ENCODE results near the gene AOAH. TPM values are rescaled to one million over a fixed set of nuclear protein-coding genes. Genes with fewer than 3 reads are reported as not detected.

AOAH gene
- total RNA-seq, 1 donor from 2014 or later, result 0.28 TPM

DNA sequence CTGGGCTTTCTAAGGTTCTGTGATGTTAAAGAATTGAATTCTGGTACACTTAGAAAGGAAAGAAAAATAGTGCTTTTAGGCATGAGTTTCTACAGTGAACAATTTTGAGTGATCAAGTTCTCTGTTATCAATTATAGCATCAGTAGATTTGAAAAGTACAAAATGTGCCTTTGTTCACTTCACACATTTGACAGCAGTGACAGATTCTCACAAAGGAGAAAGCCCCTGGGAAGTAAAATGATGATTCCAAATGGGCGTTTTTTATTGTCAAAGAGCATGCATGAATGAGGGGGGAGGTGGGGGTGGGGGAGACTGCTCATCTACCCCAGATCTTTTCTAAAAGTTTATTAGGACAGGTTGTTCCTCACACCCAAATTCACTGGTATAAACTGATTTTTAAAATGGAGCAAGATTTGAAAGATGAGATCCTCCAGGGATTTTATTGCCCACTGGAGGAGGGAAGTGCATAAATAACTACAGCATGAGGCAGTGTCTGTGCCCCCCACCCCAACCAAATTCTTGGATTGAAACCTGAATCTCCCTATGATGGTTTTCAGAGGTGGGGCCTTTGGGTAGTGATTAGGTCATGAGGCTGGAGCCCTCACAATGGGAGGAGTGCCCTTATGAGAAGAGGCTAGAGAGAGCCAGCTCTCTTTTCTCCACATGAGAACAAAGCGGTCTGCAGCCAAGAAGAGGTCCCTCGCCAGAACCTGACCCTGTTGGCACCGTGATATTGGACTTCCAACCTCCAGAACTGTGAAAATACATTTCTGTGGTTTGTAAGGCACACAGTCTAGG, 79.5 kb downstream of the AOAH start:
- peaks cover 9% of the 10 kb centered on the region for H3K4me1 Mint-ChIP-seq (ENCODE audit: unreplicated experiment)
- peaks cover 4% of the 10 kb centered on the region for H3K27me3 Mint-ChIP-seq (ENCODE audit: unreplicated experiment)
- no peaks in the 10 kb centered on the region for H3K9me3 Mint-ChIP-seq (ENCODE audit: unreplicated experiment)
- TF ChIP-seq, protein P1, sequence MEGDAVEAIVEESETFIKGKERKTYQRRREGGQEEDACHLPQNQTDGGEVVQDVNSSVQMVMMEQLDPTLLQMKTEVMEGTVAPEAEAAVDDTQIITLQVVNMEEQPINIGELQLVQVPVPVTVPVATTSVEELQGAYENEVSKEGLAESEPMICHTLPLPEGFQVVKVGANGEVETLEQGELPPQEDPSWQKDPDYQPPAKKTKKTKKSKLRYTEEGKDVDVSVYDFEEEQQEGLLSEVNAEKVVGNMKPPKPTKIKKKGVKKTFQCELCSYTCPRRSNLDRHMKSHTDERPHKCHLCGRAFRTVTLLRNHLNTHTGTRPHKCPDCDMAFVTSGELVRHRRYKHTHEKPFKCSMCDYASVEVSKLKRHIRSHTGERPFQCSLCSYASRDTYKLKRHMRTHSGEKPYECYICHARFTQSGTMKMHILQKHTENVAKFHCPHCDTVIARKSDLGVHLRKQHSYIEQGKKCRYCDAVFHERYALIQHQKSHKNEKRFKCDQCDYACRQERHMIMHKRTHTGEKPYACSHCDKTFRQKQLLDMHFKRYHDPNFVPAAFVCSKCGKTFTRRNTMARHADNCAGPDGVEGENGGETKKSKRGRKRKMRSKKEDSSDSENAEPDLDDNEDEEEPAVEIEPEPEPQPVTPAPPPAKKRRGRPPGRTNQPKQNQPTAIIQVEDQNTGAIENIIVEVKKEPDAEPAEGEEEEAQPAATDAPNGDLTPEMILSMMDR (IDR thresholded peaks at IDR 0.05; ENCODE audit: unreplicated experiment), result no peak
- no peak for DNase-seq (ENCODE audit: low spot score)
- no peak overlapping the region for H3K27ac Mint-ChIP-seq (ENCODE audit: unreplicated experiment)
- no peak overlapping the region for H3K4me3 Mint-ChIP-seq (ENCODE audit: unreplicated experiment)
- no peaks in the 10 kb centered on the region for H3K36me3 Mint-ChIP-seq (ENCODE audit: low read depth, unreplicated experiment)

DNA sequence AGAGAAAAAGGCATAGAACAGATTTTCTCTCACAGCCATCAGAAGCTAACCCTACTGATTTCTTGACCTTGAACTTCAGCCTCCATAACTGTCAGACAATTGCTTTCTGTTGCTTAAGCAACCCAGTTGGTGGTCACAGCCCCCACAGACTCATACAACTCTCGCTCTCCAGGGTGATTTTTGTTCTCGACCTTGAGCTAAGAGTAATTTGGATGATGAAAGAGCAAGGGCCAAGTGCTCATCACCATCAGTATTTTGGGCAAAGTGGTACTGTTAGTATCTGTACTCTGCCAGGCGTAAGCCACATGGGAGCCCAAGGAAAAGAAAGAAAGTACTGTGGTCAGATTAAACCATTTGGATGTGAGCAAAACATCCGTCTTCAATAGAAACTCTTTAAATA, 81.9 kb downstream of the AOAH start:
- no peaks in the 10 kb centered on the region for H3K9me3 Mint-ChIP-seq (ENCODE audit: unreplicated experiment)
- H3K4me1 Mint-ChIP-seq (ENCODE audit: unreplicated experiment), result peaks cover 25% of the 10 kb centered on the region
- no peak overlapping the region for H3K4me3 Mint-ChIP-seq (ENCODE audit: unreplicated experiment)
- TF ChIP-seq, protein P1 (IDR thresholded peaks at IDR 0.05; ENCODE audit: unreplicated experiment), result no peak
- no peaks in the 10 kb centered on the region for H3K36me3 Mint-ChIP-seq (ENCODE audit: low read depth, unreplicated experiment)
- no peak for DNase-seq (ENCODE audit: low spot score)
- H3K27me3 Mint-ChIP-seq (ENCODE audit: unreplicated experiment), result peaks cover 4% of the 10 kb centered on the region
- H3K27ac Mint-ChIP-seq (ENCODE audit: unreplicated experiment), result no peak overlapping the region

DNA sequence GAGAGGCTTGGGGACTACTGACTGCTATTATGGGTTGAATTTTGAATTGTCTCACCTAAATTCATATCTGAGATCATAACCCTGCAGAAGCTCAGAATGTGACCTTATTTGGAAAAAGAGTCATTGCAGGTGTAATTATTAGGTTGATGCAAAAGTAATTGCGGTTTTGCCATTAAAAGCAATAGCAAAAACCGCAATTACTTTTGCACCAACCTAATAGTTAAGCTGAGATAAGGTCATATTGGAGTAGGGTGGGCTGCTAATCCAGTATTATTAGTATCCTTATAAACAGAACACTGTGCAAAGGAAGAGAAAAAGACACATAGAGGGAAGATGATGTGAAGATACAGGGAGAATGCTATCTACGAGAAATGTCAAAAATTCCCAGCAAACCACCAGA, 82.3 kb downstream of the AOAH start:
- TF ChIP-seq, protein P1 (IDR thresholded peaks at IDR 0.05; ENCODE audit: unreplicated experiment), result no peak
- peaks cover 29% of the 10 kb centered on the region for H3K4me1 Mint-ChIP-seq (ENCODE audit: unreplicated experiment)
- no peaks in the 10 kb centered on the region for H3K9me3 Mint-ChIP-seq (ENCODE audit: unreplicated experiment)
- no peak overlapping the region for H3K27ac Mint-ChIP-seq (ENCODE audit: unreplicated experiment)
- H3K36me3 Mint-ChIP-seq (ENCODE audit: low read depth, unreplicated experiment), result no peaks in the 10 kb centered on the region
- no peak overlapping the region for H3K4me3 Mint-ChIP-seq (ENCODE audit: unreplicated experiment)
- DNase-seq (ENCODE audit: low spot score), result no peak
- H3K27me3 Mint-ChIP-seq (ENCODE audit: unreplicated experiment), result peaks cover 4% of the 10 kb centered on the region

DNA sequence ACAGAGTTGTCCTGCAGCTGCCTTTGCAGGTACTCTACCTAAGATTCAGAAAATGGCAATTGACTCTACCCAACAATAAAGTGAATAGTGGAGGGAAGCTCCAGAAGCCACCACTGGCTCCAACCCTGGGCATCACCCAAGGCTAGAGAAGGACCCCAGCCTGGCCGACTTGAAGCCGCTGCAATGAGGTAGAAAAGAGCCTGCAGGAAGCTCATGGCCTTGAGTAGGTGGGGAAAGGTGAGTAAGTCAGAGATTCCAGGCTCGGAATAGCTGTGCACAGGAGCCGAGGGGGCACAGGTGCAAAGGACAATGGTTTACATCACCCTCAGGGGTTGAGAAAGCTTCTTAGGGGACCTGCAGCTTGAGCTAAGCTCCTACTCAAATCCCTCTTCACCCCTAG, 83.6 kb downstream of the AOAH start:
- Mint-ChIP-seq H3K27me3 (ENCODE audit: unreplicated experiment) (peaks cover 4% of the 10 kb centered on the region), H3K27ac (ENCODE audit: unreplicated experiment) (no peak overlapping the region), H3K36me3 (ENCODE audit: low read depth, unreplicated experiment) (no peaks in the 10 kb centered on the region), H3K4me3 (ENCODE audit: unreplicated experiment) (no peak overlapping the region), H3K4me1 (ENCODE audit: unreplicated experiment) (peaks cover 41% of the 10 kb centered on the region), H3K9me3 (ENCODE audit: unreplicated experiment) (no peaks in the 10 kb centered on the region)
- TF ChIP-seq, protein P1 (IDR thresholded peaks at IDR 0.05; ENCODE audit: unreplicated experiment), result no peak
- no peak for DNase-seq (ENCODE audit: low spot score)

DNA sequence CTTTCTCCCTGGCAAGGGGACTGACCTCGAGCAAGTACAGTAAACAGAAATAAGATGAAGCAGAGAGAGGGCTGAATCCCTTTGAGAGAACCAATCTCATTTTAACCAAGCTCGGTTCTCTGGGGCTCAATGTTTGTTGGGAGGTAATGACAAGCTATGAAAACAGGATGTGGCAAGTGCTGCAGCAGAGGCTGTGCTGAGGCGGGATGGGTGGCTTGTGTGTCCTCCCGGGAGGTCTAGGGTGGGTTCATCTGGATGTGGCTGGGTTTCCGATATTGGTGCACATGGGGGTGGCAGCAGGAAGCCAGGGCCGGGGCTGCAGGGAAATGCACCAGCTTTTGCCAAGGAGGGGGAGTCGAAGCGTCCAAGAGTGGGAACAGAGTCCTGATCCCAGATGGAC, 84.5 kb downstream of the AOAH start:
- Mint-ChIP-seq H3K27me3 (ENCODE audit: unreplicated experiment) (peaks cover 4% of the 10 kb centered on the region), H3K36me3 (ENCODE audit: low read depth, unreplicated experiment) (no peaks in the 10 kb centered on the region)

More for the DNA sequence above, 84.5 kb downstream of the AOAH start:
- TF ChIP-seq, protein P1 (IDR thresholded peaks at IDR 0.05; ENCODE audit: unreplicated experiment), result no peak
- Mint-ChIP-seq H3K4me1 (ENCODE audit: unreplicated experiment) (peaks cover 44% of the 10 kb centered on the region), H3K9me3 (ENCODE audit: unreplicated experiment) (no peaks in the 10 kb centered on the region), H3K4me3 (ENCODE audit: unreplicated experiment) (no peak overlapping the region), H3K27ac (ENCODE audit: unreplicated experiment) (no peak overlapping the region)
- no peak for DNase-seq (ENCODE audit: low spot score)

Measured in endothelial cell (in vitro differentiated cells).